HTERT RPE-1 (cell line): ENCODE results near the gene INSC.

Experiments used
- in situ Hi-C: fragments of 300-500 bp; cut with MboI; formaldehyde crosslinking; loops from 4 replicates; pipeline ENCODE4 v1.14.3; 2020; ENCODE audit warnings: low sequenced_read_pairs

Gene INSC

GRCh38 chr11:15107730-15108515 lies 6.8 kb upstream of the INSC start:
- in situ Hi-C loops, result no loop called here

GRCh38 chr11:15108592-15109130 lies 6.1 kb upstream of the INSC start:
- in situ Hi-C loops, result no loop called here

- in situ Hi-C loops, result no loop called here
Measured at GRCh38 chr11:15109602-15110001, 5.1 kb upstream of the INSC start.

- in situ Hi-C loops, result no loop called here
Measured at GRCh38 chr11:15111215-15111614, 3.5 kb upstream of the INSC start.

GRCh38 chr11:15112131-15112541 lies 2.6 kb upstream of the INSC start:
- in situ Hi-C loops, result no loop called here

- in situ Hi-C loops, result no loop called here
Measured at GRCh38 chr11:15113381-15113780, 1.3 kb upstream of the INSC start.

GRCh38 chr11:15115686-15116085 lies 963 bp downstream of the INSC start:
- in situ Hi-C loops, result no loop called here

- in situ Hi-C loops, result no loop called here
Measured at GRCh38 chr11:15117751-15118150, 3.0 kb downstream of the INSC start.

- in situ Hi-C loops, result no loop called here
Measured at GRCh38 chr11:15118431-15118830, 3.7 kb downstream of the INSC start.

GRCh38 chr11:15119352-15119751 lies 4.6 kb downstream of the INSC start:
- in situ Hi-C loops, result no loop called here

- in situ Hi-C loops, result no loop called here
Measured at GRCh38 chr11:15119826-15120225, 5.1 kb downstream of the INSC start.

GRCh38 chr11:15123849-15124248 lies 9.1 kb downstream of the INSC start:
- in situ Hi-C loops, result no loop called here

GRCh38 chr11:15124528-15124927 lies 9.8 kb downstream of the INSC start:
- in situ Hi-C loops, result no loop called here

- in situ Hi-C loops, result no loop called here
Measured at GRCh38 chr11:15127341-15127740, 12.6 kb downstream of the INSC start.

- in situ Hi-C loops, result no loop called here
Measured at GRCh38 chr11:15128621-15129020, 13.9 kb downstream of the INSC start.

- in situ Hi-C loops, result no loop called here
Measured at GRCh38 chr11:15136166-15136565, 21.4 kb downstream of the INSC start.

- in situ Hi-C loops, result no loop called here
Measured at GRCh38 chr11:15139096-15139770, 24.5 kb downstream of the INSC start.

- in situ Hi-C loops, result no loop called here
Measured at GRCh38 chr11:15139958-15140659, 25.4 kb downstream of the INSC start.

GRCh38 chr11:15141381-15141780 lies 26.7 kb downstream of the INSC start:
- in situ Hi-C loops, result no loop called here

GRCh38 chr11:15142838-15143237 lies 28.1 kb downstream of the INSC start:
- in situ Hi-C loops, result no loop called here

GRCh38 chr11:15143855-15144254 lies 29.1 kb downstream of the INSC start:
- in situ Hi-C loops, result no loop called here

GRCh38 chr11:15144347-15144746 lies 29.6 kb downstream of the INSC start:
- in situ Hi-C loops, result no loop called here
